GM19099 (cell line): ENCODE measurements around the gene GAGE12E.
"Not testable (repeated sequence)": the region's sequence is repeated elsewhere in the genome, so short reads cannot be mapped to it uniquely, and the experiment has no call there.

Experiments used
- POLR2A ChIP-seq: IDR thresholded peaks from 3 replicates; pipeline ENCODE4 v1.6.1; 2011; ENCODE audit warnings: low read depth; ENCODE audit not compliant: insufficient read length; ENCODE audit errors: extremely low read depth

Gene GAGE12E, protein sequence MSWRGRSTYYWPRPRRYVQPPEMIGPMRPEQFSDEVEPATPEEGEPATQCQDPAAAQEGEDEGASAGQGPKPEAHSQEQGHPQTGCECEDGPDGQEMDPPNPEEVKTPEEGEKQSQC

DNA sequence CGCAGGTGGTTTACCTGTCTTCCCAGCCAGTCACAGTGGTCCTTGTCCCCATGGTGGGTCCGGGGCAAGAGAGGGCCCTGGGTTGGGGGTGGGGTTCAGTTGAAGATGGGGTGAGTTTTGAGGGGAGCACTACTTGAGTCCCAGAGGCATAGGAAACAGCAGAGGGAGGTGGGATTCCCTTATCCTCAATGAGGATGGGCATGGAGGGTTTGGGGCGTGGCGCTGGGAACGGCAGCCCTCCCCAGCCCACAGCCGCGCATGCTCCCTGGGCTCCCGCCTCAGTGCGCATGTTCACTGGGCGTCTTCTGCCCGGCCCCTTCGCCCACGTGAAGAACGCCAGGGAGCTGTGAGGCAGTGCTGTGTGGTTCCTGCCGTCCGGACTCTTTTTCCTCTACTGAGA, at the start of gene GAGE12E:
GAGE12E (plus strand) TSS at position 301 of the 400 bp plus-strand sequence. CDS start 1,155 bp downstream, outside the sequence.
- not testable (repeated sequence) for TF ChIP-seq POLR2A

DNA sequence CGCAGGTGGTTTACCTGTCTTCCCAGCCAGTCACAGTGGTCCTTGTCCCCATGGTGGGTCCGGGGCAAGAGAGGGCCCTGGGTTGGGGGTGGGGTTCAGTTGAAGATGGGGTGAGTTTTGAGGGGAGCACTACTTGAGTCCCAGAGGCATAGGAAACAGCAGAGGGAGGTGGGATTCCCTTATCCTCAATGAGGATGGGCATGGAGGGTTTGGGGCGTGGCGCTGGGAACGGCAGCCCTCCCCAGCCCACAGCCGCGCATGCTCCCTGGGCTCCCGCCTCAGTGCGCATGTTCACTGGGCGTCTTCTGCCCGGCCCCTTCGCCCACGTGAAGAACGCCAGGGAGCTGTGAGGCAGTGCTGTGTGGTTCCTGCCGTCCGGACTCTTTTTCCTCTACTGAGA, 19.2 kb upstream of the GAGE12E start, which contains the start of gene GAGE12C:
GAGE12C (plus strand) TSS at position 301 of the 400 bp plus-strand sequence. CDS start 1,155 bp downstream, outside the sequence.
- not testable (repeated sequence) for TF ChIP-seq POLR2A

DNA sequence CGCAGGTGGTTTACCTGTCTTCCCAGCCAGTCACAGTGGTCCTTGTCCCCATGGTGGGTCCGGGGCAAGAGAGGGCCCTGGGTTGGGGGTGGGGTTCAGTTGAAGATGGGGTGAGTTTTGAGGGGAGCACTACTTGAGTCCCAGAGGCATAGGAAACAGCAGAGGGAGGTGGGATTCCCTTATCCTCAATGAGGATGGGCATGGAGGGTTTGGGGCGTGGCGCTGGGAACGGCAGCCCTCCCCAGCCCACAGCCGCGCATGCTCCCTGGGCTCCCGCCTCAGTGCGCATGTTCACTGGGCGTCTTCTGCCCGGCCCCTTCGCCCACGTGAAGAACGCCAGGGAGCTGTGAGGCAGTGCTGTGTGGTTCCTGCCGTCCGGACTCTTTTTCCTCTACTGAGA, 9.7 kb upstream of the GAGE12E start, which contains the start of gene GAGE12D:
GAGE12D (plus strand) TSS at position 301 of the 400 bp plus-strand sequence. CDS start 1,155 bp downstream, outside the sequence.
- not testable (repeated sequence) for TF ChIP-seq POLR2A

DNA sequence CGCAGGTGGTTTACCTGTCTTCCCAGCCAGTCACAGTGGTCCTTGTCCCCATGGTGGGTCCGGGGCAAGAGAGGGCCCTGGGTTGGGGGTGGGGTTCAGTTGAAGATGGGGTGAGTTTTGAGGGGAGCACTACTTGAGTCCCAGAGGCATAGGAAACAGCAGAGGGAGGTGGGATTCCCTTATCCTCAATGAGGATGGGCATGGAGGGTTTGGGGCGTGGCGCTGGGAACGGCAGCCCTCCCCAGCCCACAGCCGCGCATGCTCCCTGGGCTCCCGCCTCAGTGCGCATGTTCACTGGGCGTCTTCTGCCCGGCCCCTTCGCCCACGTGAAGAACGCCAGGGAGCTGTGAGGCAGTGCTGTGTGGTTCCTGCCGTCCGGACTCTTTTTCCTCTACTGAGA, 9.5 kb downstream of the GAGE12E start, which contains the start of gene GAGE12F:
GAGE12F (plus strand) TSS at position 301 of the 400 bp plus-strand sequence. CDS start 1,155 bp downstream, outside the sequence.
- TF ChIP-seq POLR2A: not testable (repeated sequence)

DNA sequence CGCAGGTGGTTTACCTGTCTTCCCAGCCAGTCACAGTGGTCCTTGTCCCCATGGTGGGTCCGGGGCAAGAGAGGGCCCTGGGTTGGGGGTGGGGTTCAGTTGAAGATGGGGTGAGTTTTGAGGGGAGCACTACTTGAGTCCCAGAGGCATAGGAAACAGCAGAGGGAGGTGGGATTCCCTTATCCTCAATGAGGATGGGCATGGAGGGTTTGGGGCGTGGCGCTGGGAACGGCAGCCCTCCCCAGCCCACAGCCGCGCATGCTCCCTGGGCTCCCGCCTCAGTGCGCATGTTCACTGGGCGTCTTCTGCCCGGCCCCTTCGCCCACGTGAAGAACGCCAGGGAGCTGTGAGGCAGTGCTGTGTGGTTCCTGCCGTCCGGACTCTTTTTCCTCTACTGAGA, 19.0 kb downstream of the GAGE12E start, which contains the start of gene GAGE12G:
GAGE12G (plus strand) TSS at position 301 of the 400 bp plus-strand sequence. CDS start 1,155 bp downstream, outside the sequence.
- not testable (repeated sequence) for TF ChIP-seq POLR2A

DNA sequence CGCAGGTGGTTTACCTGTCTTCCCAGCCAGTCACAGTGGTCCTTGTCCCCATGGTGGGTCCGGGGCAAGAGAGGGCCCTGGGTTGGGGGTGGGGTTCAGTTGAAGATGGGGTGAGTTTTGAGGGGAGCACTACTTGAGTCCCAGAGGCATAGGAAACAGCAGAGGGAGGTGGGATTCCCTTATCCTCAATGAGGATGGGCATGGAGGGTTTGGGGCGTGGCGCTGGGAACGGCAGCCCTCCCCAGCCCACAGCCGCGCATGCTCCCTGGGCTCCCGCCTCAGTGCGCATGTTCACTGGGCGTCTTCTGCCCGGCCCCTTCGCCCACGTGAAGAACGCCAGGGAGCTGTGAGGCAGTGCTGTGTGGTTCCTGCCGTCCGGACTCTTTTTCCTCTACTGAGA, 28.6 kb downstream of the GAGE12E start, which contains the start of gene GAGE12H:
GAGE12H (plus strand) TSS at position 301 of the 400 bp plus-strand sequence. CDS start 1,155 bp downstream, outside the sequence.
- not testable (repeated sequence) for TF ChIP-seq POLR2A

DNA sequence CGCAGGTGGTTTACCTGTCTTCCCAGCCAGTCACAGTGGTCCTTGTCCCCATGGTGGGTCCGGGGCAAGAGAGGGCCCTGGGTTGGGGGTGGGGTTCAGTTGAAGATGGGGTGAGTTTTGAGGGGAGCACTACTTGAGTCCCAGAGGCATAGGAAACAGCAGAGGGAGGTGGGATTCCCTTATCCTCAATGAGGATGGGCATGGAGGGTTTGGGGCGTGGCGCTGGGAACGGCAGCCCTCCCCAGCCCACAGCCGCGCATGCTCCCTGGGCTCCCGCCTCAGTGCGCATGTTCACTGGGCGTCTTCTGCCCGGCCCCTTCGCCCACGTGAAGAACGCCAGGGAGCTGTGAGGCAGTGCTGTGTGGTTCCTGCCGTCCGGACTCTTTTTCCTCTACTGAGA, 38.1 kb downstream of the GAGE12E start, which contains the start of gene GAGE2A:
GAGE2A (plus strand) TSS at position 301 of the 400 bp plus-strand sequence. CDS start 1,155 bp downstream, outside the sequence.
- TF ChIP-seq POLR2A: not testable (repeated sequence)

DNA sequence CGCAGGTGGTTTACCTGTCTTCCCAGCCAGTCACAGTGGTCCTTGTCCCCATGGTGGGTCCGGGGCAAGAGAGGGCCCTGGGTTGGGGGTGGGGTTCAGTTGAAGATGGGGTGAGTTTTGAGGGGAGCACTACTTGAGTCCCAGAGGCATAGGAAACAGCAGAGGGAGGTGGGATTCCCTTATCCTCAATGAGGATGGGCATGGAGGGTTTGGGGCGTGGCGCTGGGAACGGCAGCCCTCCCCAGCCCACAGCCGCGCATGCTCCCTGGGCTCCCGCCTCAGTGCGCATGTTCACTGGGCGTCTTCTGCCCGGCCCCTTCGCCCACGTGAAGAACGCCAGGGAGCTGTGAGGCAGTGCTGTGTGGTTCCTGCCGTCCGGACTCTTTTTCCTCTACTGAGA, 47.6 kb downstream of the GAGE12E start, which contains the start of gene GAGE1:
GAGE1 (plus strand) TSS at position 301 of the 400 bp plus-strand sequence. CDS start 1,155 bp downstream, outside the sequence.
- TF ChIP-seq POLR2A: not testable (repeated sequence)
